ENCODE data around the gene ITFG1.
"Not testable (repeated sequence)": the region's sequence is repeated elsewhere in the genome, so short reads cannot be mapped to it uniquely, and the experiment has no call there.

ITFG1 gene

GRCh38 chr16:47229053-47230050 is 231.5 kb downstream of the ITFG1 start:
- DNase-seq = no peak

- DNase-seq = no peak
These were observed 232.6 kb downstream of the ITFG1 start for GRCh38 chr16:47228241-47228640.

- no peak for DNase-seq
These were observed 247.0 kb downstream of the ITFG1 start for GRCh38 chr16:47213761-47214440.

GRCh38 chr16:47211218-47211617 is 249.6 kb downstream of the ITFG1 start:
- DNase-seq = no peak

GRCh38 chr16:47204736-47205504 is 255.9 kb downstream of the ITFG1 start:
- DNase-seq = no peak

GRCh38 chr16:47203433-47203832 is 257.4 kb downstream of the ITFG1 start:
- DNase-seq = not testable (repeated sequence)

GRCh38 chr16:47198180-47198575 is 262.7 kb downstream of the ITFG1 start:
- no peak for DNase-seq

- no peak for DNase-seq
These were observed 263.2 kb downstream of the ITFG1 start for GRCh38 chr16:47197536-47198179.

- no peak for DNase-seq
These were observed 264.4 kb downstream of the ITFG1 start for GRCh38 chr16:47196457-47196856.

GRCh38 chr16:47182318-47182717 is 278.5 kb downstream of the ITFG1 start:
- no peak for DNase-seq

- not testable (repeated sequence) for DNase-seq
These were observed 279.8 kb downstream of the ITFG1 start for GRCh38 chr16:47181066-47181465.

GRCh38 chr16:47180073-47180472 is 280.8 kb downstream of the ITFG1 start:
- no peak for DNase-seq

- no peak for DNase-seq
These were observed 285.7 kb downstream of the ITFG1 start for GRCh38 chr16:47175152-47175551.

GRCh38 chr16:47162670-47163420 is 298.0 kb downstream of the ITFG1 start:
- no peak for DNase-seq

- no peak for DNase-seq
These were observed 299.4 kb downstream of the ITFG1 start for GRCh38 chr16:47161464-47161863.

- DNase-seq = no peak
These were observed 300.4 kb downstream of the ITFG1 start for GRCh38 chr16:47160422-47160821.

GRCh38 chr16:47158992-47159391 is 301.9 kb downstream of the ITFG1 start:
- DNase-seq = no peak

GRCh38 chr16:47156680-47157215 is 304.1 kb downstream of the ITFG1 start:
- no peak for DNase-seq

GRCh38 chr16:47152501-47152900 is 308.4 kb downstream of the ITFG1 start:
- DNase-seq = not testable (repeated sequence)

- no peak for DNase-seq
These were observed 310.8 kb downstream of the ITFG1 start for GRCh38 chr16:47150067-47150466.

GRCh38 chr16:47144559-47144877 is 316.3 kb downstream of the ITFG1 start:
- no peak for DNase-seq
